Adrenal gland (tissue), 12 donors: ENCODE results near the gene ACSL6. TPM values are rescaled to one million over a fixed set of nuclear protein-coding genes. Genes with fewer than 3 reads are reported as not detected.

Experiments used
- DNase-seq, 7 donors: peaks; one replicate each; pipeline ENCODE4 v3.0.0-alpha.2; 2019 to 2020
- H3K27ac ChIP-seq, 5 donors: fragments of 200-600 bp; sonication (generic) in 4 of 5; 1 replicate in 3 of 5; 2 replicates in 2 of 5; pipeline versions ENCODE4 v1.5.1 to v1.8.0; 2016 to 2020; ENCODE audit warnings: mild to moderate bottlenecking in 1 of 5
- H3K27me3 ChIP-seq: fragments of 200-600 bp; 2 replicates; pipeline ENCODE4 v1.8.0; 2021
- H3K36me3 ChIP-seq, 2 donors: fragments of 200-600 bp; replicated peaks in 1 of 2; 1 replicate in 1 of 2; 2 replicates in 1 of 2; pipeline versions ENCODE4 v1.5.1 to v1.8.0; 2018 to 2022
- H3K4me1 ChIP-seq, 2 donors: fragments of 200-600 bp; replicated peaks in 1 of 2; 1 replicate in 1 of 2; 2 replicates in 1 of 2; pipeline versions ENCODE4 v1.5.1 to v1.8.0; 2018 to 2021
- H3K4me3 ChIP-seq, 4 donors: fragments of 200-600 bp; sonication (generic) in 3 of 4; one replicate each; pipeline ENCODE4 v1.5.1; 2016 to 2018
- H3K9me3 ChIP-seq, 3 donors: fragments of 200-600 bp; sonication (generic) in 1 of 3; replicated peaks in 1 of 3; 1 replicate in 2 of 3; 2 replicates in 1 of 3; pipeline versions ENCODE4 v1.5.1 to v1.8.0; 2016 to 2021
- POLR2A ChIP-seq, 2 donors: fragments of 450-650 bp; IDR thresholded peaks; one replicate each; pipeline ENCODE4 v1.6.1; 2017; ENCODE audit warnings: antibody characterized with exemption in 2 of 2, mild to moderate bottlenecking in 2 of 2, moderate library complexity in 1 of 2
- WGBS, 4 donors: extraction: QIAGEN DNeasy Blood & Tissue Kit in 2 of 4; methylation state at CpG; one replicate each; pipeline versions ENCODE4 v1.1.5 to v1.1.7; 2013 to 2017; 5-methylcytosine and 5-hydroxymethylcytosine counted together
- intact Hi-C, 2 donors: fragments of 100-400 bp; cut with DNase I; formaldehyde crosslinking; loops; one replicate each; pipeline versions ENCODE4 v1.14.1 to v1.15.0; 2022 to 2023
- polyA plus RNA-seq, 3 donors: library from polyadenylated mRNA; stranded (reverse); fragments of 200-250 nt in 2 of 3; fragments of 350-450 nt in 1 of 3; fragmentation: Illumina TruSeq in 1 of 3; extraction: RNeasy Lipid Tissue Mini Kit (QIAGEN cat#74804) in 1 of 3; gene quantifications; one replicate each; pipeline ENCODE4 v1.2.3, GENCODE V29; 2013 to 2014
- total RNA-seq, 9 donors: library from RNA; depleted of rRNA in 4 of 9; stranded (reverse); fragments of >200 nt in 4 of 9; fragments of 120-200 nt in 1 of 9; fragmentation: NEBNext Ultra II Directional in 1 of 9; extraction: Animal tissue kit (Norgen Biotek cat#: 25700) in 1 of 9; gene quantifications; one replicate each; pipeline versions ENCODE4 v1.1.0 to v1.2.4, GENCODE V29; 2013 to 2023
- TF ChIP-seq, protein P1 (sequence below), 6 experiments: fragments of 450-650 bp in 4 of 6; fragments of 200-600 bp in 2 of 6; sonication (generic) in 1 of 6; IDR thresholded peaks; 1 replicate in 5 of 6; 2 replicates in 1 of 6; pipeline versions ENCODE4 v1.5.1 to v1.8.0; 2016 to 2021; ENCODE audit warnings: antibody characterized with exemption in 6 of 6, mild to moderate bottlenecking in 2 of 6, moderate library complexity in 1 of 6
- donor health status: healthy with polysubstance abuse.
- donor health status: Bipolar disorder and iron deficiency.
- donor health status: DM: yes; HTN: yes; CAD: no.
- donor health status: DM: no; HTN: no; CAD: no.
- donor health status: DM: no; HTN: no; CAD: no.
- donor health status: DM: yes; HTN: yes; CAD: no.

The ACSL6 gene
- total and polyA plus RNA-seq, 12 donors: 2.5 to 14.5 (median 7.2) TPM

DNA sequence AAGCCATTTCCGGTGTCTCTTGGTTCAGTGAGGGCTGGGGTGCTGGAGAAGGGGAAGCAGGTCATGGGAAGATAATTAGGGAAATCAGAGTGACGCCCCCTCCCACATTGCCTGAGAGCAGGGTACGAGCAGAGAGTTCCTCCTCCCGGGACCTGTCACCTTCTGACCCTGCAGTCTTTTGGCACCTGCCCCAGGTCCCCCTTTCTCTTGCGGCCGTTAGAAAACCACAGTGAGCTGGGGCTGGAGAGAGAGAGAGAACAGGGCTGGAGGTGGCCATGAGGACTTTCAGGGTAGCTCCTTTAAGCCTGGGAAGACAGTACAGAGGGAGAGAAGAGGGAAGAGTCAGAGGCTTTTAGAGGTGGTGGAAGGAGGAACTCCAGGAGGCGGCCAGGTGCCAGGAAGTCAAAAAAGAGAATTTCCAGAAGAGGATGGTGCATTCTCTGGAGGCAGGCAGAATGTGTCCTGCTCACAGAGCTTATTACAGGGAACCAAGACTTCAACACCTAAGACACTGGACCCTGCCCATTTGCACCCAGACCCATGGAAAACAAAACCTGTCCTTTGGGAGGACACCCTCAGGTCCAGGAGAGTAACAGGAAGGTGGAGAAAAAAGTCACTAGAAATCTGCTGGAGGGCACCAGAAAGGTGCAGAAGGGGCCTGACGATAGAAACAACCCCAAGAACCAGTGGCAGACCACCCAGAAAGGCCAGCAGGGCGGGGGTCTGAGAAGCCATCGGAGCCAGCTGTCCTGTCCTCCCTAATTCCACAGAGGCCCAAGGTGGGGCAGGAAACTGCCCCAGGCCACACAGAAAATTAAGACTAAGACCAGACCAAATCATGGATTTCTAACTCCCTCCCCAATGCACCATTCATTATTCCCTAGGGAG is 6.5 kb upstream of the ACSL6 start:
- Histone ChIP-seq H3K36me3 (no peaks in the 10 kb centered on the region), H3K27ac (no peak overlapping the region), H3K4me3 (no peak overlapping the region), H3K27me3 (no peaks in the 10 kb centered on the region), H3K9me3 (no peaks in the 10 kb centered on the region), H3K4me1 (no peaks in the 10 kb centered on the region)
- 26 to 37% (median 31%) methylated on average over 10 of the region's 10 CpGs for WGBS, 4 donors
- intact Hi-C loops: no loop called here
- peak in 1 of 7 donors; percentile 33 for DNase-seq
- TF ChIP-seq, protein P1, sequence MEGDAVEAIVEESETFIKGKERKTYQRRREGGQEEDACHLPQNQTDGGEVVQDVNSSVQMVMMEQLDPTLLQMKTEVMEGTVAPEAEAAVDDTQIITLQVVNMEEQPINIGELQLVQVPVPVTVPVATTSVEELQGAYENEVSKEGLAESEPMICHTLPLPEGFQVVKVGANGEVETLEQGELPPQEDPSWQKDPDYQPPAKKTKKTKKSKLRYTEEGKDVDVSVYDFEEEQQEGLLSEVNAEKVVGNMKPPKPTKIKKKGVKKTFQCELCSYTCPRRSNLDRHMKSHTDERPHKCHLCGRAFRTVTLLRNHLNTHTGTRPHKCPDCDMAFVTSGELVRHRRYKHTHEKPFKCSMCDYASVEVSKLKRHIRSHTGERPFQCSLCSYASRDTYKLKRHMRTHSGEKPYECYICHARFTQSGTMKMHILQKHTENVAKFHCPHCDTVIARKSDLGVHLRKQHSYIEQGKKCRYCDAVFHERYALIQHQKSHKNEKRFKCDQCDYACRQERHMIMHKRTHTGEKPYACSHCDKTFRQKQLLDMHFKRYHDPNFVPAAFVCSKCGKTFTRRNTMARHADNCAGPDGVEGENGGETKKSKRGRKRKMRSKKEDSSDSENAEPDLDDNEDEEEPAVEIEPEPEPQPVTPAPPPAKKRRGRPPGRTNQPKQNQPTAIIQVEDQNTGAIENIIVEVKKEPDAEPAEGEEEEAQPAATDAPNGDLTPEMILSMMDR (IDR thresholded peaks at IDR 0.05): no peak
- no peak for TF ChIP-seq POLR2A (IDR thresholded peaks at IDR 0.05)

DNA sequence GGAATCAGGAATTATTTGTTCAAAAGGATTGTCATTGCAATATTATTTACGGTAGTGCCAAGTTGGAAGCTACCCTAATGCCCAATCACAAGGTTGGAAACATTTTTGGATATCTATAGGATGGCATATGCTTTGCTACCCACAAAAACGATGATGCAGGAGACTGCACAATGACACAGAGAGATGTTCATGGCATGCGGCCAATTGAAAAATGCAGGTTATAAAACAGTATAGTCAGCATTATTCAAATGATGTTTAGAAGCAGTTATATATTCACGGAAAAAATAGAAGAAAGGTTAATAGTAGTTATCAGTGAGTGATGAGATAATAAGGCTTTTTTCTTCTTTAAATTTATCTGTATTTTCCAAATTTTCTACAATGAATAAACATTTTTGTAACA is 5.9 kb upstream of the ACSL6 start:
- Histone ChIP-seq H3K27me3 (no peaks in the 10 kb centered on the region), H3K36me3 (no peaks in the 10 kb centered on the region), H3K9me3 (no peaks in the 10 kb centered on the region), H3K4me3 (no peak overlapping the region), H3K27ac (no peak overlapping the region), H3K4me1 (no peaks in the 10 kb centered on the region)
- intact Hi-C loops: no loop called here
- TF ChIP-seq POLR2A (IDR thresholded peaks at IDR 0.05): no peak
- TF ChIP-seq, protein P1 (IDR thresholded peaks at IDR 0.05): no peak
- 21 to 46% (median 25%) methylated on average over 4 of the region's 4 CpGs for WGBS, 4 donors
- peak in 1 of 7 donors; percentile 23 for DNase-seq

DNA sequence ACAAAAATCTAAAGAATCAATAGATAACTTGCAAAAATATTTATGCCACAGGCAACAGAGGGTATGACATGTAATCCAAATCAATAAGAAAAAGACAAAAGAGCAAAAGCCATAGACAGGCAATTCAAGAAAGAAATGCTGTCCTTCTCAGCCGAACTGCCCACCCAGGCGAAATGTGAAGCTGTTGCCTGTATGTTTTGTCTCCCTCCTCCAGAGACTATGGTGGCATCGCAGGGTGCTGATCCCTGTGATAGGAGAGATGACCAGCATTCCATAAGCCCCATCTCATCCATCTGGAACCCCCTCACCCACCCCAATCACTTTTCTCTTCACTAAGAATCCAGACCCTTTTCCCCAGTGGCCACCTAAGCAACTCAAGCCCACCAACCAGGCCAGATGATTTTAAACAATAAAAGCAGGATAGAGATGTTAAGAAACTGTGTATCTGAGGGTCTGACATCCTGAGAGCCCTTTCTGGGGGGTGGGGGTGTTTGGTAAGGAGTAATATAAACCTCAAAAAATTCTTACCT is 5.3 kb upstream of the ACSL6 start:
- TF ChIP-seq, protein P1 (IDR thresholded peaks at IDR 0.05): no peak
- no peak for TF ChIP-seq POLR2A (IDR thresholded peaks at IDR 0.05)
- intact Hi-C loops: no loop called here
- Histone ChIP-seq H3K4me3 (no peak overlapping the region), H3K27ac (no peak overlapping the region), H3K27me3 (no peaks in the 10 kb centered on the region), H3K9me3 (no peaks in the 10 kb centered on the region), H3K36me3 (no peaks in the 10 kb centered on the region), H3K4me1 (peaks cover 2 to 3% of the 10 kb centered on the region in 2 donors)
- DNase-seq: no peak
- 71 to 90% (median 85%) methylated on average over 3 of the region's 3 CpGs for WGBS, 4 donors

DNA sequence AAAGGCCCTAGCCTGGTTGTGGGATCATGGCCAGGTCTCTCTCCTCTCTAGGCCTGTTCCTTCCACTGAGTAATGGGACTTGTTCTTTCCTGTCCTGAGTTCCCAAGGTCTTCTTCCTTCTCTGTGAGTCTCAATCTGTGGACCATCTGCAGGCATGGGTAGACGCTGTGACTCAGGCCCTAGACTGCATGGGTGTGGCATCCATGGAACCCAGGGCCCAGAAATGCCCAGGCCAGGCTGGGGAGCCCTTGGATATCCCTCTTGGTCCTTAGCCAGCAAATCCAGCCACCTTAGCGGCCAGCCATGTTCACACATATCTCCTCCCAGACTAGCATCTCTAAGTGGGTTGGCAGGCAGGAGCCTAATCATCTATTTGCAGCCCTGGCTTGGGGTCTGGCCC is 2.3 kb upstream of the ACSL6 start:
- peak in 3 of 7 donors; percentile 2 to 35 (median 12) for DNase-seq
- no peak overlapping the region for H3K4me3 ChIP-seq
- no peaks in the 10 kb centered on the region for H3K36me3 ChIP-seq
- 76 to 95% (median 87%) methylated on average over 2 of the region's 2 CpGs for WGBS, 4 donors
- H3K27ac ChIP-seq: no peak overlapping the region
- H3K9me3 ChIP-seq: no peaks in the 10 kb centered on the region
- H3K27me3 ChIP-seq: no peaks in the 10 kb centered on the region
- TF ChIP-seq POLR2A (IDR thresholded peaks at IDR 0.05): no peak
- TF ChIP-seq, protein P1 (IDR thresholded peaks at IDR 0.05): no peak
- H3K4me1 ChIP-seq: peaks cover 5 to 8% of the 10 kb centered on the region in 2 donors
- intact Hi-C loops: no loop called here
